GM12801 (cell line): ENCODE measurements around the gene KCNQ2.

ENCODE experiments used
- TF ChIP-seq, protein P1 (sequence below): IDR thresholded peaks from one replicate; pipeline ENCODE4 v1.5.1; 2011; ENCODE audit warnings: control low read depth; ENCODE audit not compliant: insufficient read length; ENCODE audit errors: extremely low read depth

Gene KCNQ2

DNA sequence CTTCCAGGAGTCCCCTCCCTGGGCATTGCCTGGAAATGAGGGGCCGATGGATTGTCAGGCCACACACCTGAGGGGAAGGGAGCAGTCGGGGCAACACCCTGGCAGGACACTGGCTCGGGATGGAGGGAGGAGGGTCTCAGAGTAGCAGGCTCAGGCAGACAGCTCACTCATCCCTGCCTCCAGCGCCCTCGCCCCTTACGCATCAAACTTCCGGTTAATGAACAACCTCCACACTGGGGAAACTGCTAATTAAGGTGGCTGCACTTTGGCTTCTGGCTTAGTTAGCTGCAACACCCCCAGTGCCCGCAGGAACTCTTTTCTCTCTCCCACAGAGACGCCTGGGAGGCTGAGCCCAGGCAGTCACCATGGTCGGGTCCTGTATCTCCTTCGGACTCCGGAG lies 98.0 kb downstream of the KCNQ2 start:
- TF ChIP-seq, protein P1, sequence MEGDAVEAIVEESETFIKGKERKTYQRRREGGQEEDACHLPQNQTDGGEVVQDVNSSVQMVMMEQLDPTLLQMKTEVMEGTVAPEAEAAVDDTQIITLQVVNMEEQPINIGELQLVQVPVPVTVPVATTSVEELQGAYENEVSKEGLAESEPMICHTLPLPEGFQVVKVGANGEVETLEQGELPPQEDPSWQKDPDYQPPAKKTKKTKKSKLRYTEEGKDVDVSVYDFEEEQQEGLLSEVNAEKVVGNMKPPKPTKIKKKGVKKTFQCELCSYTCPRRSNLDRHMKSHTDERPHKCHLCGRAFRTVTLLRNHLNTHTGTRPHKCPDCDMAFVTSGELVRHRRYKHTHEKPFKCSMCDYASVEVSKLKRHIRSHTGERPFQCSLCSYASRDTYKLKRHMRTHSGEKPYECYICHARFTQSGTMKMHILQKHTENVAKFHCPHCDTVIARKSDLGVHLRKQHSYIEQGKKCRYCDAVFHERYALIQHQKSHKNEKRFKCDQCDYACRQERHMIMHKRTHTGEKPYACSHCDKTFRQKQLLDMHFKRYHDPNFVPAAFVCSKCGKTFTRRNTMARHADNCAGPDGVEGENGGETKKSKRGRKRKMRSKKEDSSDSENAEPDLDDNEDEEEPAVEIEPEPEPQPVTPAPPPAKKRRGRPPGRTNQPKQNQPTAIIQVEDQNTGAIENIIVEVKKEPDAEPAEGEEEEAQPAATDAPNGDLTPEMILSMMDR, result no peak

DNA sequence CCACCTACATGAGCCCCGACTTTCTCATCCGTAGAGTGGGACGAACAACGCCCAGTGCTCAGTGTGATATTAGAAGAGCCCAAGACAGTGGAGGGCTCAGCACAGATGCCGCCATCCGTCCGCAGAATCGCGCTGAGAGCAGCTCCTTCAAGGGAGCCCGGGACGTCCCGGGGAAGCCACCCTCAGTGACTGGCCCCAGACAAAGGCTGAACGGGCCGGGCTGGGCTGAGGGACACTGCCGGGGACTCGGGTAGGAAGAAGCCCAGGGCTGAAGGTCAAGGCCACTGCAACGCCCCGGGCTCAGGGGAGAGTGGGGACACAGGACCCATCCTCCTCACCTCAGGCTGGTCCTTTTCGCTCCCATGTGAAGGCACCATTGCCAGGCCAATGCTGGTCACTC lies 98.5 kb downstream of the KCNQ2 start:
- TF ChIP-seq, protein P1, result no peak

DNA sequence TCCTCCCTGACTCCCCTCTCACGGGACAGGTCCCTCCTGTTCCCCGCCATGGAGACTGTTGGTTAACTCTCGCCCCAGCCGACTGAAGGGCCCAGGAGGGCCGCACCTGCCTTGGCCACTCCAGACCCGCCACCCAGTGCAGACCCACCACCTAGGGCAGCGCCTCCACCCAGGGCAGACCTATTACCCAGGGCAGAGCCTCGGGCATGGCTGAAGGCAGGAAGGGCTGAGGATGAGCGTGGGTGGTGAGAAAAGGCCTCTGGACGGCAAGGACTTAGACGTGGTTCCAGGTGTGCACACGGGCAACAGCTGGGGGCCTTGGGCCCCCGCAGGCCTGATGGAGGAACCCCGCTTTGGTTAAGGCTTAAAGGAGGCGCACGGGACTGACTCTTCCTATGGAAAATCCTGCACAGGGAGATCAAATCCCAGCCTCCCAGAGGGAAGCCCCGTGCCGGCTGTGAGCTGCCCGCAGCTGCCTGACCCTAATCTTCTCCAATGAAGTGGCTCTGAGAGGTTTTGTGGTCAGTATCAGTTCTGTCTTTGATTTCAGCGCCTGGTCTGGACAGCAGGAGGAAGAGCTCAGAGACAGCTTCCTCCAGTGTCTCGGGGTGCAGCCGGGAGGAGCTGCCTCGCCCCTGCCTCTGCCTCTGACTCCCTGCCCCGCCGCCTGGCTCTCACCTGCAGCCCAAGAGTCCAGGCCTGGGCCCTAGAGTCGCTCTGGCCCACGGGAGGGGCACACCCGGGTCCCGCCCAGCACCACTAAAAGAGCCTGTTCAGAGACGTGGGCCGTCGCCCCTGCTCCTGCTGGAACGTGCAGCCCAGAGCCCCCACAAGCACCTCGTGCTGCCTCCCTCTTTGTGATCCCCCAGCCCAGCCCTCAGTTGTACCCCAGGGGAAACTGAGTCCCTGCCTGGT lies 99.2 kb downstream of the KCNQ2 start:
- TF ChIP-seq, protein P1, result no peak

- TF ChIP-seq, protein P1, result no peak
Observed at GRCh38 chr20:63371291-63371865, 101.1 kb downstream of the KCNQ2 start.

DNA sequence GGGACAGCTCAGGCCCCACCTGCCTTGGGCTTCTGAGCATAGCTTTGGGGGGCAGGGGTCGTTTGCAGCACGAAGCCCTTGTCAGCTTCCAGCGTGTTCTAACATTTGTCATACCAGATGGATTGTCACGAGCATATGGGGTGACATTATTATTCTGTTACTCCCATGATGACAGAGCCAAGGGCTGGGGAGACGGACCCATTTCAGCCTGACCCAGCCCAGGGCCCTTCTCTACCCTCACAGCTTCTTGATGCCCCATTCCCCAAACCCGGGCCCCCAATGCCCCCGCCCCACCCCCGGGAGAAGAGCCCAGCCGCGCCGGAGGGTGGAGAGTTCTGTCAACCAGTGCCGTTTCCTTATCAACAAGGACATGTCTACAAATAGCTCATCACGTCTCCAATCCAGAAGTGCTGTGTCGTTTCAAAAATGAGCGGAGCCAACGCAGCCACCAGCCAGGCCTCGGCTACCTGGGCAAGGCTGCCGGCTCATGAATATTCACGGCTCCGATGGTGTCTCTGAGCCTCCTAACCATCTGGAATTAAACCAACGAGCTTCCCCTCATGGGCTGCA lies 101.8 kb downstream of the KCNQ2 start:
- TF ChIP-seq, protein P1, result no peak

- TF ChIP-seq, protein P1, result no peak
Observed at GRCh38 chr20:63369724-63370617, 102.5 kb downstream of the KCNQ2 start.

DNA sequence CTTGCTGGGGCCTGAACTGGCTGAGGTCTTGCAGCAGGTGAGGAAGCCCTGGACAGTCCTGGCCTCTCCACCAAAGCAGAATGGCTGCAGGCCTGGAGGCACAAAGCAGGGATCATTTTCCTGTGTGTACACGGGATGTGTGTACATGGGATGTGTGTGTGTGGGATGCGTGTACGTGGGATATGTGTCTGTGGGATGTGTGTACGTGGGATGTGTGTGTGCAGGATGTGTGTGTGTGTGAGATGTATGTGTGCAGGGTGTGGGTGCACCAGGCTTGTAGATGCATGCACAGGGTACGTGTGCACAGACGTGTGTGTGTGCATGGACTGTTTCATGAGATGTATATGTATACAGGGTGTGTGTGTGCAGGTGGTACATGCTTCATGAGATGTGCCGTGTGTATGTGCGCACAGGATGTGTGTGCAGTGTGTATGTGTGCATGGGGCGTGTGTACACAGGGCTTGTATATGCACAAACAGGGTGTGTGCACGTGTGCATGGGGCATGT lies 103.4 kb downstream of the KCNQ2 start:
- TF ChIP-seq, protein P1, result no peak
